DOHH2 (cell line): ENCODE data around the gene ICOSLG.
"Not testable (repeated sequence)": the region's sequence is repeated elsewhere in the genome, so short reads cannot be mapped to it uniquely, and the experiment has no call there.

ENCODE experiments used
- H3F3A ChIP-seq: fragments of 200-600 bp; sonication (generic), shearing (Covaris generic); 2 replicates; pipeline ENCODE4 v1.6.0; 2016; ENCODE audit warnings: antibody characterized with exemption, mild to moderate bottlenecking; ENCODE audit not compliant: control insufficient read depth, insufficient read depth
- H3K27ac ChIP-seq: fragments of 200-600 bp; sonication (generic); 2 replicates; pipeline ENCODE4 v1.5.1; 2014; ENCODE audit warnings: low read depth, mild to moderate bottlenecking, low read length, moderate library complexity
- H3K27me3 ChIP-seq: fragments of 200-600 bp; sonication (generic); 2 replicates; pipeline ENCODE4 v1.6.1; 2014; ENCODE audit warnings: mild to moderate bottlenecking, low read length, mixed read lengths; ENCODE audit not compliant: control insufficient read depth
- H3K36me3 ChIP-seq: fragments of 200-600 bp; sonication (generic); 2 replicates; pipeline ENCODE4 v1.6.1; 2014; ENCODE audit warnings: mild to moderate bottlenecking, low read length, moderate library complexity, mixed read lengths; ENCODE audit not compliant: control insufficient read depth
- H3K4me1 ChIP-seq: fragments of 200-600 bp; sonication (generic); 2 replicates; pipeline ENCODE4 v1.6.1; 2014; ENCODE audit warnings: mild to moderate bottlenecking, low read length, mixed read lengths; ENCODE audit not compliant: control insufficient read depth
- H3K4me2 ChIP-seq: fragments of 200-600 bp; sonication (generic); 2 replicates; pipeline ENCODE4 v1.6.0; 2014; ENCODE audit warnings: mild to moderate bottlenecking, low read length, moderate library complexity
- H3K4me3 ChIP-seq: fragments of 200-600 bp; sonication (generic); 2 replicates; pipeline ENCODE4 v1.5.1; 2014; ENCODE audit warnings: mild to moderate bottlenecking, low read length, mixed read lengths
- H3K79me2 ChIP-seq: fragments of 200-600 bp; sonication (generic); 2 replicates; pipeline ENCODE4 v1.6.1; 2014; ENCODE audit warnings: mild to moderate bottlenecking, low read length, mixed read lengths; ENCODE audit not compliant: control insufficient read depth
- H3K9me2 ChIP-seq: fragments of 200-600 bp; sonication (generic); replicated peaks from 2 replicates; pipeline ENCODE4 v1.6.1; 2014; ENCODE audit warnings: mild to moderate bottlenecking, low read length, mixed read lengths; ENCODE audit not compliant: control insufficient read depth
- H3K9me3 ChIP-seq: fragments of 200-600 bp; sonication (generic); 2 replicates; pipeline ENCODE4 v1.6.1; 2014; ENCODE audit warnings: antibody characterized with exemption, low read length, mixed read lengths; ENCODE audit not compliant: control insufficient read depth, insufficient read depth
- H4K20me1 ChIP-seq: fragments of 200-600 bp; sonication (generic); 2 replicates; pipeline ENCODE4 v1.6.0; 2014; ENCODE audit warnings: low read depth, mild to moderate bottlenecking, antibody characterized with exemption, low read length, moderate library complexity; ENCODE audit not compliant: control insufficient read depth, insufficient read depth
- EZH2phosphoT487 ChIP-seq: fragments of 200-600 bp; sonication (generic); IDR thresholded peaks from 2 replicates; pipeline ENCODE4 v1.6.1; 2017; ENCODE audit warnings: borderline replicate concordance, mild to moderate bottlenecking, antibody characterized with exemption, low read length, moderate library complexity, mixed read lengths
- TF ChIP-seq, protein P1 (sequence below): fragments of 200-600 bp; sonication (generic); IDR thresholded peaks from one replicate; pipeline ENCODE4 v1.5.1; 2014; ENCODE audit warnings: antibody characterized with exemption, mild to moderate bottlenecking, low read depth, low read length; ENCODE audit not compliant: poor library complexity, severe bottlenecking

Gene ICOSLG

DNA sequence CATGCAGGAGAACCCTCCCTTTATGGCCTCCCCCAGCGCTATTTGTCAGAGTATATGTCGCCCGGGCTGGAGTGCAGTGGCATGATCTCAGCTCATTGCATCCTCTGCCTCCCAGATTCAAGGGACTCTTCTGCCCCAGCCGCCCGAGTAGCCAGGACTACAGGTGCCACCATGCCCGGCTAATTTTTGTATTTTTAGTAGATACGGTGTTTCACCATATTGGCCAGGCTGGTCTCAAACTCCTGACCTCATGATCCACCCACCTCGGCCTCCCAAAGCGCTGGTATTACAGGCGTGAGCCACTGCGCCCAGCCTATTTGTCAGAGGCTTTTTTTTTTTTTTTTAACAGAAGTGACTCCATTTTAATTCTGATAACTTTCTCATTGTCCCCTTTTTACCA, 40.7 kb downstream of the ICOSLG start:
- H3K4me2 ChIP-seq, H3K27ac ChIP-seq, H3F3A ChIP-seq, H3K36me3 ChIP-seq, H3K4me3 ChIP-seq, H3K9me3 ChIP-seq, H3K9me2 ChIP-seq, H3K27me3 ChIP-seq, H3K79me2 ChIP-seq, H4K20me1 ChIP-seq: not testable (repeated sequence)
- H3K4me1 ChIP-seq, result peaks cover 32% of the 10 kb centered on the region

DNA sequence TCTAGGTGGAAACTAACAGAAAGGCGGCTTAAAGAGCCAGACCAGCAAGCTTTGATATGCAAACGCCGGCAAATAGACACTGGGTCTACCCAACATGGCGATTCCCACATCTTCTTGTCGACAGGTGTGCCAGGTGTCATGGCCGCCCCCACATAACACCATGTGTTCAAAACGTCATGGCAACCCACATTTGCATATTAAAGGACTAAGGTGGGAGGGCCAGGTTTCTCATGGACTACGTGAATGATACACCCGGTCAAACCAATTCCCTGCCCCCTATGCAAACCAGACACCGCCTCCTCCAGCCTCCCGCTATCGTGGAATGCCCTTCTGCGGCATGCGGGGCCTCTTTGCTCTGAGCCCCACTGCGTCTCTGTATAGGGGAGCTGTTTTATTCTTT, 41.3 kb downstream of the ICOSLG start:
- no peaks in the 10 kb centered on the region for H3K9me2 ChIP-seq
- no peak overlapping the region for H3K4me2 ChIP-seq
- no peaks in the 10 kb centered on the region for H4K20me1 ChIP-seq
- H3K27me3 ChIP-seq, result no peaks in the 10 kb centered on the region
- H3K9me3 ChIP-seq, result no peaks in the 10 kb centered on the region
- no peak overlapping the region for H3K4me3 ChIP-seq
- no peak overlapping the region for H3K27ac ChIP-seq
- H3K4me1 ChIP-seq, result peaks cover 32% of the 10 kb centered on the region
- no peaks in the 10 kb centered on the region for H3K36me3 ChIP-seq
- no peaks in the 10 kb centered on the region for H3K79me2 ChIP-seq
- no peak for TF ChIP-seq EZH2phosphoT487
- TF ChIP-seq, protein P1, sequence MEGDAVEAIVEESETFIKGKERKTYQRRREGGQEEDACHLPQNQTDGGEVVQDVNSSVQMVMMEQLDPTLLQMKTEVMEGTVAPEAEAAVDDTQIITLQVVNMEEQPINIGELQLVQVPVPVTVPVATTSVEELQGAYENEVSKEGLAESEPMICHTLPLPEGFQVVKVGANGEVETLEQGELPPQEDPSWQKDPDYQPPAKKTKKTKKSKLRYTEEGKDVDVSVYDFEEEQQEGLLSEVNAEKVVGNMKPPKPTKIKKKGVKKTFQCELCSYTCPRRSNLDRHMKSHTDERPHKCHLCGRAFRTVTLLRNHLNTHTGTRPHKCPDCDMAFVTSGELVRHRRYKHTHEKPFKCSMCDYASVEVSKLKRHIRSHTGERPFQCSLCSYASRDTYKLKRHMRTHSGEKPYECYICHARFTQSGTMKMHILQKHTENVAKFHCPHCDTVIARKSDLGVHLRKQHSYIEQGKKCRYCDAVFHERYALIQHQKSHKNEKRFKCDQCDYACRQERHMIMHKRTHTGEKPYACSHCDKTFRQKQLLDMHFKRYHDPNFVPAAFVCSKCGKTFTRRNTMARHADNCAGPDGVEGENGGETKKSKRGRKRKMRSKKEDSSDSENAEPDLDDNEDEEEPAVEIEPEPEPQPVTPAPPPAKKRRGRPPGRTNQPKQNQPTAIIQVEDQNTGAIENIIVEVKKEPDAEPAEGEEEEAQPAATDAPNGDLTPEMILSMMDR, result no peak
- peaks cover 7% of the 10 kb centered on the region; the same call in 1 of the 2 replicates for H3F3A ChIP-seq

DNA sequence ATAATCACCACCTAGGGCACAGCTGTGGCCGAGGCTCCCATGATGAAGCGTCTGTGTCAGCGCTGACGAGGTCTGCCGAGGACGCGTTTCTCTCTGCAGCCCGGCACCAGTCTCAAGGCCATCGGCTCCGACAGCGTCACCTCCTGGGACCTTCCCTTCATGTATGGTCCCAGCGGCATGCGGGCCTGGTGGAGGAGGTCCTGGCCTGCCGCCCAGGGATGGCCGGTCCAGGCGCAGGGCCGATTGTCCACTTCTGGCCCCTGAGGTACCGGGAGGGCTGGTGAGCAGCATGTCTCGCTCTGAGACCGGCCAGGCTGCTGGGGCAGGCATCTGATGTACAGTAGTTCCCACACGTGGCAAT, 43.6 kb downstream of the ICOSLG start:
- H3K4me2 ChIP-seq, H3K79me2 ChIP-seq, H3K9me2 ChIP-seq, H3K4me3 ChIP-seq, H3K9me3 ChIP-seq, H3K27ac ChIP-seq, H3K27me3 ChIP-seq, H4K20me1 ChIP-seq, H3F3A ChIP-seq, H3K36me3 ChIP-seq: not testable (repeated sequence)
- peaks cover 32% of the 10 kb centered on the region for H3K4me1 ChIP-seq

DNA sequence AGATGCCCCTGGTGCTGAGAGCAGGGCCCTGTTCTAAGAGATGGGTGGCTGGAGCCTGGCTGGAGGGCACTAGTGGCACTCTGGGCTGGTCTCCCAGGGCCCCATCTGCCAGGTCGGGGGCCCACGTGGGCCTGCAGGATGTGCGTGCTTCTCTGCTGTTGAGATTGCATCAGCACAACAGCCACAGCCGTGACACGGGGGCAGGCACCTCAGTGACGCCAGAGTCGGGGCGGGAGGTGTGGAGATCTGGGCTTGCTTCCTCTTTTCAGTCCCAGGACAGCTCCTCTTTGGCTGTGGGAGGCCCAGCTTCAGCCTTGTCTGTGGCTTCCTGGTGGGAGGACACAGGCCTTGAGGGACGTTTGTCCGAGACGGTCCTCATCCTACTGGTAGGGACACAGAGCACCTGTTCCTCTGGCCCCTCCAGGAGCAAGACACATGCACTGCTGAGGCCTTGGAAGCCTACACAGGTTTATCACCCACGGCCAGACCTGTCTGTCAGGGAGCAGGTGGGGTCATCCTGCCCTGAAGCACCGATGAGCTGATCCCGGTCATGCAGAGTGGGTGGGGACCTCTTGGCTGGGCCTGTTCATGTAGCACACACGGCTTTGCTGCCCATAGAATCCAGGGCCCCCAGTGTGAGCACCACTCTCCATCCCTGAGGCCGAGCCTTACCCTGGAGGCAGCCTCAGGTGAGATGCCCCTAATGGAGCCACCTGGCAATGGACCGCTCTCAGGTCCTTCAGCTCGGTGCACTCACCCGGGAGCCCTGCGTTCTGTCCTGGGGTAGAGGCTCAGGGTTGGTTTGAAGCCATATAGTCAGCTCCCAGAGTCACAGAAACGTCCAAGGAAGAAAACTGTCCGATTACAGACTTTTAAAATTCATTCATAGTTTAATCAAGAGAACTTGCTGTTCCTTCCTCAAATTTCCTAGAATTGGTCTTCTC, 44.3 kb downstream of the ICOSLG start:
- H3F3A ChIP-seq, H3K9me2 ChIP-seq, H3K36me3 ChIP-seq, H3K27me3 ChIP-seq, H3K79me2 ChIP-seq, H4K20me1 ChIP-seq, H3K9me3 ChIP-seq: not testable (repeated sequence)
- Histone ChIP-seq H3K4me3 (peak overlapping the region; percentile 37; the same call in 1 of the 2 replicates), H3K27ac (peak overlapping the region; percentile 77), H3K4me1 (peaks cover 32% of the 10 kb centered on the region), H3K4me2 (peak overlapping the region; percentile 51)

DNA sequence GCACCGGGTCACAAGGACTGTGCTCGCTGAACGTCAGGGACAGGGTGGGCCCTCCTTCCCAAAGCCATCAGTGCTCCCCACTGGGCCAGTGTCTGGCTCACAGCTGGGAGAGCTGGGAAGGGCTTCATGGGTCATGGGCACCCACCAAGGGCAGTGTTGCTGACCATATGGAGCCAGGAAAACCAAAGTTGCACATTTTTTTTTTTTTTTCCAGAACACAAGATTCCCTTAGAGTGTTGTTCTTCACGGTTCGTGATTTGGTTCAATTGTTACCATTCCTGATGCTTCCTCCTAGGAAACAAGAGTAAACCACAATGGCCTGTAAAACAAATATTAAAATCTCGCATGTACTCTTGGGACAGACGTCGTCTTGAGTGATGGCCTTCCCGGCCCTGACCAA, 45.9 kb downstream of the ICOSLG start:
- H3K4me1 ChIP-seq, result peaks cover 24% of the 10 kb centered on the region
- not testable (repeated sequence) for H3K9me2 ChIP-seq, H3K4me3 ChIP-seq

DNA sequence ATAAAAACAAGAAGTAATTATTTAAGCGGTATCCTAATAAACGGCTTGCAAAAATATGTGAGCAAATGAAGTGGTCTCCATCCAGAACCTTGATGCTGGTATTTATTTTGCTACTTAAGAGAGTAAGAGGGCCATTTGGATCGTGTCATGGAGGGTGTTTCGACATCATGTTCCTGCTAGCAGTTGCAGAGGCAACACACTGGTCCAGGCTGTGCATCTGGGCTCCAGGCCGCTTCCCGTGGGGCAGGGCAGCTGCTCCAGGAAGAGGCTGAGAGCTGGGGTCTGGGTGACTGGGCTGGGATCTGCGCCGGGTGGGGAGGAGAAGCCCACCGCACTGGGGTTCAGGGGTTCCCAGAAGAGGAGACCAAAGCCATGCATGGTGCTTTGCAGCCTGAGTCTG, 46.3 kb downstream of the ICOSLG start:
- H3K4me1 ChIP-seq, result peaks cover 21% of the 10 kb centered on the region
- H4K20me1 ChIP-seq, H3K27me3 ChIP-seq, H3K9me3 ChIP-seq, H3K79me2 ChIP-seq, H3K36me3 ChIP-seq, H3F3A ChIP-seq, H3K4me2 ChIP-seq, H3K4me3 ChIP-seq, H3K9me2 ChIP-seq, H3K27ac ChIP-seq: not testable (repeated sequence)

More for the DNA sequence above, 45.9 kb downstream of the ICOSLG start:
- not testable (repeated sequence) for H3K27me3 ChIP-seq, H3K36me3 ChIP-seq, H3K4me2 ChIP-seq, H3K9me3 ChIP-seq, H3K27ac ChIP-seq, H3K79me2 ChIP-seq, H4K20me1 ChIP-seq, H3F3A ChIP-seq

DNA sequence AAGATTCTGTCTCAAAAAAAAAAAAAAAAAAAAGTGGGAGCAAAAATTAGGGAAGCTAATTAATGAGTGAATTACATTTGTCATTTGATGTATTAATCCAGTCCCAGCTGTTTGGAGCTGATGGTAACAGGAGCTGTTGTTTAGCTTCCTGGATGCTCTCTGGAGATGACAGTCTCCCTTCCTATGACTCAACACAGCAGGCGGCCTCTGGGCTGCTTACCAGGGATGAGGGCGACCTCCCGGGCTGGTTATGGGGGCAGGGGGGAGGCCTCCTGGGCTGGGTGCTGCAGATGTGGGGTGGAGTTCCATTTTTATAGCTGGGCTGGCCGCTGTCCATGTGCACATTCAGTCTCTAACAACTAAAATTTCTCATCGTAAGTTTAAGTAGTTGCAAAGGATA, 47.6 kb downstream of the ICOSLG start:
- not testable (repeated sequence) for H3K4me2 ChIP-seq, H3K36me3 ChIP-seq, H3K27ac ChIP-seq, H3K9me3 ChIP-seq, H3K79me2 ChIP-seq, H3K27me3 ChIP-seq, H3F3A ChIP-seq, H3K9me2 ChIP-seq, H4K20me1 ChIP-seq, H3K4me3 ChIP-seq
- H3K4me1 ChIP-seq, result peaks cover 18% of the 10 kb centered on the region
